Keratinocyte (primary cell): ENCODE measurements around the gene PDE6G. TPM values are rescaled to one million over a fixed set of nuclear protein-coding genes. Genes with fewer than 3 reads are reported as not detected.

Experiments used
- DNase-seq: peaks from one replicate; pipeline ENCODE4 v3.0.0-alpha.2; 2011; ENCODE audit warnings: low read depth, missing footprints, low spot score
- FAIRE-seq: peaks from 2 replicates; lab custom pipeline; 2011; peaks lifted over from hg19 to GRCh38; lab: Jason Lieb, UNC
- H2AFZ ChIP-seq: 2 replicates; pipeline ENCODE4 v1.6.0; 2012; ENCODE audit warnings: low read length, control low read depth, inconsistent platforms; ENCODE audit not compliant: control insufficient read depth
- H3K27ac ChIP-seq: 2 replicates; pipeline ENCODE4 v1.5.1; 2011; ENCODE audit warnings: low read length; ENCODE audit not compliant: control insufficient read depth, insufficient read depth
- H3K27me3 ChIP-seq: 3 replicates; pipeline ENCODE4 v1.6.0; 2011; ENCODE audit warnings: low read length; ENCODE audit not compliant: control insufficient read depth, insufficient read depth; ENCODE audit errors: extremely low read depth
- H3K36me3 ChIP-seq, 2 experiments: 2 replicates in 1 of 2; 3 replicates in 1 of 2; pipeline ENCODE4 v1.5.1; 2011; ENCODE audit warnings: low read length in 2 of 2, mild to moderate bottlenecking in 1 of 2; ENCODE audit not compliant: control insufficient read depth in 2 of 2, insufficient read depth in 2 of 2; ENCODE audit errors: extremely low read depth in 1 of 2
- H3K4me1 ChIP-seq: 3 replicates; pipeline ENCODE4 v1.5.1; 2011; ENCODE audit warnings: low read length; ENCODE audit not compliant: control insufficient read depth, insufficient read depth; ENCODE audit errors: extremely low read depth
- H3K4me2 ChIP-seq: 3 replicates; pipeline ENCODE4 v1.6.0; 2011; ENCODE audit warnings: low read depth, low read length; ENCODE audit not compliant: control insufficient read depth, insufficient read depth; ENCODE audit errors: extremely low read depth
- H3K4me3 ChIP-seq, 3 experiments: fragments of 200-600 bp in 1 of 3; sonication (generic) in 1 of 3; 2 replicates in 2 of 3; 3 replicates in 1 of 3; pipeline ENCODE4 v1.5.1; 2011 to 2016; ENCODE audit warnings: low read length in 3 of 3, mild to moderate bottlenecking in 3 of 3, control low read depth in 2 of 3, inconsistent platforms in 1 of 3, low read depth in 1 of 3, mixed read lengths in 1 of 3, mixed run types in 1 of 3, moderate library complexity in 1 of 3; ENCODE audit not compliant: control insufficient read depth in 2 of 3, insufficient read depth in 2 of 3; ENCODE audit errors: extremely low read depth in 1 of 3
- H3K79me2 ChIP-seq: 2 replicates; pipeline ENCODE4 v1.6.0; 2012; ENCODE audit warnings: low read length; ENCODE audit not compliant: control insufficient read depth, insufficient read depth
- H3K9ac ChIP-seq: 3 replicates; pipeline ENCODE4 v1.6.0; 2011; ENCODE audit warnings: low read length; ENCODE audit not compliant: control insufficient read depth, insufficient read depth; ENCODE audit errors: extremely low read depth
- H3K9me1 ChIP-seq: 3 replicates; pipeline ENCODE4 v1.6.0; 2011; ENCODE audit warnings: low read length; ENCODE audit not compliant: control insufficient read depth, insufficient read depth; ENCODE audit errors: extremely low read depth
- H3K9me3 ChIP-seq: 2 replicates; pipeline ENCODE4 v1.5.1; 2012; ENCODE audit warnings: low read depth, low read length; ENCODE audit not compliant: control insufficient read depth
- H4K20me1 ChIP-seq: 3 replicates; pipeline ENCODE4 v1.6.0; 2011; ENCODE audit warnings: low read length; ENCODE audit not compliant: control insufficient read depth, insufficient read depth; ENCODE audit errors: extremely low read depth
- EZH2 ChIP-seq: IDR thresholded peaks from one replicate; pipeline ENCODE4 v1.6.1; 2012; ENCODE audit warnings: inconsistent platforms, mild to moderate bottlenecking, low read length, moderate library complexity
- dilution Hi-C: fragments of 300-500 bp; cut with MboI; formaldehyde crosslinking; loops from one replicate; pipeline ENCODE4 v1.7.0; 2020; ENCODE audit warnings: low sequenced_read_pairs; ENCODE audit not compliant: extremely low pct_ligation_motif_present
- polyA plus RNA-seq, 5 experiments: library from polyadenylated mRNA; depleted of rRNA in 3 of 5; stranded (reverse) in 3 of 5; stranded (forward) in 1 of 5; unstranded in 1 of 5; fragments of >200 nt; gene quantifications; 1 replicate in 1 of 5; 2 replicates in 3 of 5; 3 replicates in 1 of 5; pipeline versions ENCODE4 v1.2.1 to v1.2.3, GENCODE V29; 2011 to 2012; ENCODE audit warnings: missing spikeins in 2 of 5, low read depth in 1 of 5, low replicate concordance in 1 of 5
- TF ChIP-seq, protein P1 (sequence below), 3 experiments: IDR thresholded peaks in 1 of 3; conservative IDR thresholded peaks in 1 of 3; optimal IDR thresholded peaks in 1 of 3; 2 replicates in 2 of 3; 3 replicates in 1 of 3; pipeline versions ENCODE3 to v1.5.1; 2011; ENCODE audit warnings: low read length in 3 of 3, mild to moderate bottlenecking in 3 of 3, moderate library complexity in 2 of 3, control low read depth in 1 of 3, inconsistent platforms in 1 of 3; ENCODE audit not compliant: insufficient read depth in 2 of 3; ENCODE audit errors: extremely low read depth in 1 of 3

The PDE6G gene
- polyA plus RNA-seq, 1 donor (not counting 4 experiments of a cell fraction or from before 2014, with no cell fraction given): not detected

DNA sequence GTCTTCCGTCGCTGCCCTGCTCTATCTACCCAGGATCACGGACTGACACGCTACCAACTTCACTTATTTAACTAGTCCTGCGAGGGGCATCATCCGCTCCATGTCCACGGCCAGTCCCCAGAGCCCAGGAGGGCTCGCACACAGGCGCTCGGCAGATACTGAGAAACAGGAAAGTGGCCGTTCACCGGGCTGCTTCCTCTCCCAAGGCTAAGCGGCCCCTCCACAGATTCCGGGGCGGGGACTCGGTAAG, 9.7 kb upstream of the PDE6G start:
- H3K79me2 ChIP-seq: peaks cover 44% of the 10 kb centered on the region
- H3K9me3 ChIP-seq: no peaks in the 10 kb centered on the region
- H3K4me1 ChIP-seq: peaks cover 25% of the 10 kb centered on the region
- peak overlapping the region; percentile 92 for H3K9ac ChIP-seq
- DNase-seq (no peak), FAIRE-seq (no peak)
- no peaks in the 10 kb centered on the region for H3K27me3 ChIP-seq
- H3K9me1 ChIP-seq: no peaks in the 10 kb centered on the region
- peak overlapping the region; percentile 74 to 89 (median 83) for H3K4me3 ChIP-seq
- peak overlapping the region; percentile 64 for H2AFZ ChIP-seq
- peaks cover 17 to 32% of the 10 kb centered on the region in 2 experiments for H3K36me3 ChIP-seq
- H3K27ac ChIP-seq: peak overlapping the region; percentile 79
- H4K20me1 ChIP-seq: no peaks in the 10 kb centered on the region
- no peak for TF ChIP-seq EZH2
- peak overlapping the region; percentile 93 for H3K4me2 ChIP-seq
- dilution Hi-C loops: no loop called here

DNA sequence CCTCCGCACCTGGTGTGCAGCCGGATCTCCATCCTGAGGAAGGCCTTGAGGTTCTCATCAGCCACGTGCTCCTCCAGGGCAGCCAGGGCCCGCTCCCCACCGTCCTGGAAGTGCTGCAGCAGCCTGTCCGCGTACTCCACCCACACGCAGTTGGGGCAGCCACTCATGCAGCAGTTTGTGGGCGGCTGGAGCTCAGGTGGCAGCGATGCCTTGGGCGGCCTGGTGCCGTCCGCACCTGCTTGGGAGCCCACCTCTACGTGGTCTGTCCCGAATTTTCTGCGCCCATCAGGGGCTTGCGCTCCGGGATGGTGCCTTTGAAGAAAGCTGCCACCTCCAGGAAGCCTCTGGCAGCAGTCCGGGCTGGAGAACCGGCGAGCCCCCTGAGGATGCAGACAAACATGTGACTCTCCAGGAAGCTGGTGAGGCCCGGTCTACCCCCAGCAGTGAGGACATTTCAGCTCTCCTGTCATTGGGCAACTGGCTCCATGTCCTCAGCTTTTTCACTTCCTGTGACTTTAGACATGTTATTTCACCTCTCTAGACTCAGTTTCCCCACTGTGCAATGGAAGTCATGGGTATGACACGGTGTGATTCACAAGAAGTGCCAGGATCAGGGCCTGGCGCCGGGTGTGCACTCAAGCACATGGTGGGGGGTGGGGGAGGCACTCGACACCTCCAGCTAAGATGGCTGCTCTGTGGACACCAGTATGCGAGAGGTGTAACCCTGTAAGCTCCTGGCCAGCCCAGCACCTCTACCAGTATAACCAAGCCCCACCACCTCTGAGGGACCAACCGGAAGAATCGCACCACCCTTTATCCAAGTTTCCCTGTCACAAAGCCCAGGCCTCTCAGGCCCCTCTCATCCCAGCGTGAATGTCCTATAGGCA, 9.1 kb upstream of the PDE6G start:
- Histone ChIP-seq H3K4me2 (peak overlapping the region; percentile 93), H3K79me2 (peaks cover 44% of the 10 kb centered on the region), H3K27me3 (no peaks in the 10 kb centered on the region), H2AFZ (peak overlapping the region; percentile 64), H3K36me3 (peaks cover 16 to 29% of the 10 kb centered on the region in 2 experiments), H3K4me3 (peak overlapping the region; percentile 74 to 89 (median 83)), H3K27ac (peak overlapping the region; percentile 79), H3K9me3 (no peaks in the 10 kb centered on the region), H3K9ac (peak overlapping the region; percentile 92), H4K20me1 (no peaks in the 10 kb centered on the region), H3K4me1 (peaks cover 25% of the 10 kb centered on the region), H3K9me1 (no peaks in the 10 kb centered on the region)
- no peak for TF ChIP-seq EZH2
- TF ChIP-seq, protein P1, sequence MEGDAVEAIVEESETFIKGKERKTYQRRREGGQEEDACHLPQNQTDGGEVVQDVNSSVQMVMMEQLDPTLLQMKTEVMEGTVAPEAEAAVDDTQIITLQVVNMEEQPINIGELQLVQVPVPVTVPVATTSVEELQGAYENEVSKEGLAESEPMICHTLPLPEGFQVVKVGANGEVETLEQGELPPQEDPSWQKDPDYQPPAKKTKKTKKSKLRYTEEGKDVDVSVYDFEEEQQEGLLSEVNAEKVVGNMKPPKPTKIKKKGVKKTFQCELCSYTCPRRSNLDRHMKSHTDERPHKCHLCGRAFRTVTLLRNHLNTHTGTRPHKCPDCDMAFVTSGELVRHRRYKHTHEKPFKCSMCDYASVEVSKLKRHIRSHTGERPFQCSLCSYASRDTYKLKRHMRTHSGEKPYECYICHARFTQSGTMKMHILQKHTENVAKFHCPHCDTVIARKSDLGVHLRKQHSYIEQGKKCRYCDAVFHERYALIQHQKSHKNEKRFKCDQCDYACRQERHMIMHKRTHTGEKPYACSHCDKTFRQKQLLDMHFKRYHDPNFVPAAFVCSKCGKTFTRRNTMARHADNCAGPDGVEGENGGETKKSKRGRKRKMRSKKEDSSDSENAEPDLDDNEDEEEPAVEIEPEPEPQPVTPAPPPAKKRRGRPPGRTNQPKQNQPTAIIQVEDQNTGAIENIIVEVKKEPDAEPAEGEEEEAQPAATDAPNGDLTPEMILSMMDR (optimal IDR thresholded peaks at IDR 0.05 in 1 of 3, IDR thresholded peaks at IDR 0.05 in 1 of 3, conservative IDR thresholded peaks at IDR 0.05 in 1 of 3; ENCODE audit: extremely low read depth in 1 of 3, insufficient read depth in 2 of 3, low read length in 3 of 3): no peak
- dilution Hi-C loops: no loop called here
- no peak for FAIRE-seq
- no peak for DNase-seq
